GM19043 (cell line): ENCODE data around the gene SLC22A15.
"Not testable (repeated sequence)": the region's sequence is repeated elsewhere in the genome, so short reads cannot be mapped to it uniquely, and the experiment has no call there.

Experiments used
- ATAC-seq: cut with Tn5 transposase; IDR thresholded peaks from one replicate; pipeline ENCODE4 v1.9.1; 2021; ENCODE audit warnings: low read depth; ENCODE audit not compliant: unreplicated experiment

Gene SLC22A15

DNA sequence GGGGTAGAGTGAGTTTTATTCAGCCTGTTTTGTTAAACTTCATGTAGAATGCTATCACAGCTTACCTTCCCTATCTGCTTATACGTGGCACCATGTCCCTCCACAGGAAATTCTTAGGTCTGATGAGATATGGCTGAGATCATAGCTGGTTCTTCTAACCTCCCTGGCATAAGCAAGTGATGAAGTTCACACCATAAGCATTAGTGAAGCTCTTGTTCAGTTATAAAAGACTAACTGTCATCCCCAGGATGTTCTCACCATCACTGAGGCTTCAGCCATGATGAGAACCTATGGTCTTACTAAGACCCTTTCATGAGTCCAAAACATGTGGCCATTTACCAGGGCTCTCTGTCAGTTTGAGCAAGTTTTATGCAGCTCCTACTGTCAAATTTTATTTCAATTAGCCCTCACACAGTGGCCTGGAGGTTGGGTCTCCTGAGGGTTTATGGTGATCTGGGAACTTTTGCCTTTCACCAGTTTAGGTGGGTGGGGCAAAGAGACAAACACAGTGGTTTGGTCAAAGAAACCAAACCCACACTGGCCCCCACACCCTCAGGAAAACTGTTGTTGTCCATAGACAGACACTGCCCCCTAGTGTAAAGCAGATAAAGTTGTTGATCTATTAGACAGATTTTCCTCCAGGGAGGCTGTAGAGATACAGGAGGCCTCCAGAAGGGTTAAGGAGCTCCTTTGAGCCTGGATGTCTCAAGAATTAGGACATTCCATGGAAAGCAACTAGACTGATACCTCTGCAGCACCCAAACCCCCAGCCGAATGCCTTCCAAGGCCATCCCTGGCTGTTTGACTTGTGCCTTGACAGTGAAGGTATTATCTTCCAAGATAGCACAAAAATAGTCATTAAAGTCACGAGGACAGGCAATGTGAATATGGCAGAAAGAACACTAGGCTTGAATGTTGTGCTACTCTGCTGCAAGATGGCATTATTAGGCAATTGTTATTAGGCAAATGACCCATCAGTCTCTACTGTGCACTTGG lies 5.0 kb downstream of the SLC22A15 start:
- no peak for ATAC-seq

DNA sequence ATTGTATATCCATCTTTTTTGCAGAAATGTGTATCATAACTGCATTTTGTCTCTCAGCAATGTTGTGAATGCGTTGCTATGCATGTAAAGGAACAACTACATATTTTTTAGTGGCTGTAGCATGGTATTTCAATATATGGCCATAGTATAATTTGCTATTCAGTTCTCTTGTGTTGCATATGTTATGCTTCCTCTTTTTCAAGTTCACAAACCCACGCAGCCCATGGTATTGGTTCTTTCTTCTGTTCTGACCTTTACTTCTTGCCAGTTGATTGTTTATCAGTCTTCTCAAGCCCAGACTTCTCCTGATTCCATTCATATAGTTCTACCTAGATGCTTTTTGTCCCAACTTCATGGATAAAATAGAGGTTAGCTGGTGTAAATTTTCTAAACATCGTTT lies 6.1 kb downstream of the SLC22A15 start:
- no peak for ATAC-seq

DNA sequence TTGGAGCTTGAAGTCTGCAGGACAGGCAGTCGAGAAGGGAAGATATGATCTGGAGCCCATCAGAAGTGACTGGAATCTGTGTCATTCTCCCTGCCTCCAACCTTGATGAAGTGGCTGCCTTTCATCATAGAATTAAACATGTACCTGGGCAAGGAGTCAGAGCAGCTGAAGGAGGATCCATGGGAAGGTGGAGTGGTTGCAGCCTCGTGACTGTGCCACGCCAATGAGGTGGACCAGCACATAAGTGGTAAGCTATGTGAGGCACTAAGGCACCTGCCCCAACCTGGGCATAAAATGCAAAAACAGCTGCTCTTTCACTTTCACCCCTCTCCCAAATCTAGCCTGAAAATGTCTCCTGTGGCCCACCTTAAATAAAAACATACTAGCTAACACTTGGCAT lies 7.3 kb downstream of the SLC22A15 start:
- no peak for ATAC-seq

DNA sequence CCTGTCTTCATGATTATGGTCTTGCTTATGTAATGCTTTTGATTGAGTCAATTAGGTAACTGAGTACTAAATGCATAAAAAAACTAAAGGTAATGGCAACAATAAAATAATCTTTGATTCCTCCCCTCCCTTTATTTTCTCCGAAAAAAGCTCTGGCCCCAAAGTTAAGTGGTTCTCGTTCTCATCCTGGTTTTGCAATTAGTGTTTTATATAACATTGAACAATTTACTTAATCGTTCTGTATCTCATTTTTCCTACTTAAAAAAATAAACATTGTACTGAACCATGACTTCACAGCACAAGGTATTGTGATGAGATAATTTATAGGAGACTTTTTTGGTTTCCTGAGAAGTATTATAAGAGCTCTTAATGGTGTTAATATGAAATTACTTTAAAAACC lies 11.3 kb downstream of the SLC22A15 start:
- ATAC-seq = no peak

DNA sequence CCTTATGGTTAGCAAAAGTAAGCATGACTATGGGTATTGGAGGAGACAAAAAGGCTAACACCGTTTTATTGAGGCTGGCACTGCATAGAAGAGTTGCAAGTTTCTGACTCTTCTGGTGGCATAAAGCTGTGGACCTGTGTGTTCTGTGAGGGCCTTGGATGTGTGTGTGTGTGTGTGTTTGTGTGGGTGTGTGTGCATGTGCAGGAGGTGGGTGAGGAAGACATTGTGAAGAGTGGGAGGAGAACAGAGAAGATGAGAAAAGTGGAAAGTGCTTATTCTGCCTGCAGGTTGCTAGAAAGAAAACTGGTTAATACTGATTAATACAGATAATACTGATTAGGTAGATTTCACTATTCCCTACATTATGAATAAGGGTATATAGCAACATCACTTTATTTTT lies 12.6 kb downstream of the SLC22A15 start:
- no peak for ATAC-seq

DNA sequence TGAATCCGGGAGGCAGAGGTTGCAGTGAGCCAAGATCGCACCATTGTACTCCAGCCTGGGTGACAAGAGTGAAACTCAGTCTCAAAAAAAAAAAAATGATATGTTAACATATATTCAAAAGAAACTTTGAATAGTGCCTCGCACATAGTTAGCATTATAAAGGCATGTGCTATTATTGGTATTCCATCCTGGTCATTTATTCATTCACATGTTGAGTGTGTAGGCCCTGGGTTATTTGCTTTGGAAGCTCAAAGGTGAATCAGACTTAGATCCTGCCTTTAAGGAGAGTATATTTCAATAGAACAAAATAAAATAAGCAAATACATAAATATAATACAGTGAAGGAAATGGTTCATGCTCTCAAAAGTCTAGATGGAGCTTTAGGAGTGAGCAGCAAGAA lies 13.4 kb downstream of the SLC22A15 start:
- no peak for ATAC-seq

DNA sequence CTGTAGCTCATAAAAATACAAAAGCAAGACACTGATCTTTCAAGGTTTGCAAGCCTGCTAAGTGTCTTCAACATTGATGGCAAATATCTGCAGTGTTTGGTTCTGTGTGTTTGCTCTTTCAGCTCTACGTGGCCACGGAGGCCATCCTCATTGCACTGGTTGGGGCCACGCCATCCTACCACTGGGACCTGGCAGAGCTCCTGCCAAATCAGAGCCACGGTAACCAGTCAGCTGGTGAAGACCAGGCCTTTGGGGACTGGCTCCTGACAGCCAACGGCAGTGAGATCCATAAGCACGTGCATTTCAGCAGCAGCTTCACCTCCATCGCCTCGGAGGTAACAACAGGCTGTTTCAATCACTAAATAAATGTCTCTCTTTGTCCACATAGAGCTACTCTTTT lies 15.6 kb downstream of the SLC22A15 start:
- ATAC-seq = no peak

DNA sequence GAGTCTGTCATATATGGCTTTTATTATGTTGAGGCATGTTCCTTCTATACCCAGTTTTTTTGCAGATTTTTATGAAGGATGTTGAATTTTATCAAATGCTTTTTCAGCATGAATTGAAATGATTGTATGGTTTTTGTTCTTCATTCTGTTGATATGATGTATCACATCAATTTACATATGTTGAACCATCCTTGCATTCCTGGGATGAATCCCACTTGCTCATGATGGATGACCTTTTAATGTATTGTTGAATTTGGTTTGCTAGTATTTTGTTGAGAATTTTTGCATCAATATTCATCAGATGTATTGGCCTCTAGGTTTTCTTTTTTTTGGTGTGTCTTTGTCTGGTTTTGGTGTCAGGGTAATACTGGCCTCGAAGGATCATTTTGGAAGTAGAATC lies 21.6 kb downstream of the SLC22A15 start:
- not testable (repeated sequence) for ATAC-seq

DNA sequence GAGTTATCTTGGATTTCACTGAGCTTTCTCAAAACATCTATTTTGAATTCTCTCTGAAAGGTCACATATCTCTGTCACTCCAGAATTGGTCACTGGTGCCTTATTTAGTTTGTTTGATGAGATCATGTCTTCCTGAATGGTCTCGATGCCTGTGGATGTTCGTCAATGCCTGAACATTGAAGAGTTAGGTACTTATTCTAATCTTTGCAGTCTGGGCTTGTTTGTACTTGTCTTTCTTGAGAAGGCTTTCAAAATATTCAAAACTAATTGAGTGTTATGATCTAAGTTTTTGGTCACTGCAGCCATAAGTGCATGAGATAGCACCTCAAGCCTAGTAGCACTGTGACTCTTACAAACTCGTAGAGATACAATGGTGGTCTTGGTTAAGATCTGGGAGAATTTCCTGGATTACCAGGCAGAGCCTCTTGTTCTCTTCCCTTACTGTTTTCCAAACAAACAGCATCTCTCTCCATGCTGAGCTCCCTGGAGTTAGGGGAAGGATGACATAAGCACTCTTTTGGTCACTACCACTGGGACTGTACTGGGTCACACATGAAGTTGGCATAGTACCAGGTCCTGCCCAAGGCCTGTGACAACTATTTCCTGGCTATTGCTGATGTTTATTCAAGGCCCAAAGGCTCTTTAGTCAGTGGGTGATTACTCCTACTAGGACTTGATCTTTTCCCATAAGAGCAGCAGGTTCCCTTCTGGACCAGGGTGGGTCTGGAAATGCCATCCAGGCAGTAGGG lies 25.6 kb downstream of the SLC22A15 start:
- no peak for ATAC-seq

DNA sequence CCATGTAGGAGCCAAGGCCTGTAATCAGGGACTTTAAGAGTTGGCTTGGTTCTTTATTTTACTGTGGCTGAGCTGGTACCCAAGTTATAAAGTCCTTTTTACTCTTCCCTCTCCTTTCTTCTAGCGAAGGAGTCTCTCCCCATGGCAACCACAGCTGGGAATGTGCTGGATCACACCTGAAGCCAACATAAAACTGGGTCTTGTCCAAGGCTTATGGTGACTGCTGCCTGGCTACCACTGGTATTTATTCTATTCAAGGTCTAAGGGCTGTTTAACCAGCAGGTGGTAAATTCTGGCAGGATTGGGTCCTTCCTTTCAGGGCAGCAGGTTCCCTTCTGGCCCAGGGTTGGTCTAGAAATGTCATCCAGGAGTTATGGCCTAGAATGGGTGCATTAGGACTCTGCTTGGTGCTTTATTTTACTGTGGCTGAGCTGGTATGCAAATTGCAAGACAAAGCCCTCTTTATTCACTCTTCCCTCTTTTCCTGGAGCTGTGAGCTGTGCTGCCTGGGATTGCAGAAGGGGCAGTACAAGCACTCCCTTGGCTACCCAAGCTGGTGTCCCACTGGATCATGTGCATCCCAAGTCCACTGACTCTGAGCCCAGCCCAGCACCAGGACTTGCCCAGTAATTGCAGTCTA lies 26.6 kb downstream of the SLC22A15 start:
- no peak for ATAC-seq

DNA sequence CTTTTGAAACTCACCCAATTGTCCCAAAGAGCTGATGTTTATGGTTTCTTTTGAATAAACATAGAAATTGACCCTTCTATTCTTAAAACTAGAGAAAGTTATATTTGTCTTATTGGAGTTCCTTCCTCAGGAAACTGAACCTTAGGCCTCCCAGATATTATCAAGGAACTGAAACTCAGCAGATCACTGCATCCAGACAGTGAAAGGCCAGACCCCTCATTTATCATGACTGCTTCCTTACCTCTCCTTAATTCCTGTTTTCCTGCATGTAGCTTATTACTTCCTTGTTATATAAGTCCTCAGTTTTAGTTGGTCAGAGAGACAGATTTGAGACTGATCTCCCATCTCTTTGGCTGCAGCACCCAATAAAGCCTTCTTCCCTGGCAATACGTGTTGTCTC lies 27.5 kb downstream of the SLC22A15 start:
- no peak for ATAC-seq

DNA sequence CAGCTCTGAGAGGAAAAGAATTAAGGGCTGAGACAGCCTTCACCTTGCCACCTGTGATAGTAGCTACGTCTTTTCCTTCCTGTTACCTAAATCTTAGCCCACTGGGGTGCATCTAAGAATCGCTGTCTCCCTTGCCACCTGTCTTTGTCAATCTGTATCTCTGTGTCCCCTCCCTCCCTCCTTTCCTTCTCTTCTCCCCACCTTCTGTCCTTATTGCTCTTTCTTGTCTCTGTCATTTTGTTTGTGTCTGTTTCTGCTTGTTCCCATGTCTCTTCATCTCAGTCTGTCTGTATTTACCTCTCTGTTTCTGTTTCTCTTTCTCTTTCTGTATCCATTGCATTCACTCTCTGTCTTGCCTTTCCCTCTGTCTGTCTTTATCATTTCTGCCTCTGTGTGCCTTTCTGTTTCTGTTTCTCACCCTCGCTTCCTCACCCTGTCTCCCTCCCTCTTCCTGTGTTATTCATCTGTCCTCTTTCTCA lies 30.2 kb downstream of the SLC22A15 start:
- ATAC-seq = peak; percentile 89

DNA sequence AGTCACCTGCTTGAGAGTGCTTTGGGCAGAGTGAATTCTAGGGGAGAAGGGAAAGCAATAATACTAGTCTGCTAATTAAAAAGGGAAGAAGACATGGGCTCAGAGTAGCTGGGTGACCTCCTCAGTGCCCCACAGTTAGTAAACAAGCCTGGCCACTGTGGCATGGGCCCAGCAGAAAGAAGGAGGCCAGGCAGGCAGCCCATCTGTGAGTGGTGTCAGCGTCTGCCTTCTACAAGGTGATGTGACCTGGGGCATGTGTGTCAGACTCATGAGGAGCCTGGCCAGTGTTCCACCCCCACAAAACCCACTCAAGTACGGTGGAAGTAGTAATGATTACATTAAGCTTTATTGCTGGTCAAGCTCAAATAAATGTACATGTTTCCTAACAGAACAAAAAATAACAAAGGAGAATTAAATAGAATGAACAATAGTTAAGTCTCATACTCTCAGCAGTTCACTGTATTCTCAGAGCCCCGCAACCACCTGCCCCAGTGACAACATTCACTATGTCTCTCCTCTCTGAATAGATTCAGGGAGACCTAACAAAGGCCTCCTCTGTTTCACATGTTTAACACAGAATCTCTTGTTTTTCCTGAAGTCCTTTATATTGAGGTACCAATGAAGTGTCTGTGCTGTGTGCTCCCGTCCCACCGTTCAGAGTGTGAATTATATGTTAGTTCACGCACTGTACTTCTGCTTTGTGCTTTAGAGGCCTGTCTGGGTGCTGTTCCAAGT lies 32.5 kb downstream of the SLC22A15 start:
- ATAC-seq = no peak

DNA sequence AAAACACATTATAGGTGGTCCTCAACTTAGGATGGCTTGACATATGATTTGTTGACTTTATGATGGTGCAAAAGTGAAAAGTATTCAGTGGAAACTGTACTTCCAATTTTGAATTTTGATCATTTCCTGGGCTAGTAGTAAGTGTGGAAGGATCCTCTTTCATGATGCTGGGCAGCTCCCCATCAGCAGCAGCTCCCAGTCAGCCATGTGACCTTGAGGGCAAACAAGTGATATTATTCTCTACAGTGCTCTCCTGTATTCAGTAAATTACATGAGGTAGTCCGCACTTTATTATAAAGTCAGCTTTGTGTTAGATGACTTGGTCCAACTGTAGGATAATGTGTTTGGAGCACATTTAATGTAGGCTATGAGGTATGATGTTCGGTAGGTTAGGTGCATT lies 36.4 kb downstream of the SLC22A15 start:
- ATAC-seq = no peak

DNA sequence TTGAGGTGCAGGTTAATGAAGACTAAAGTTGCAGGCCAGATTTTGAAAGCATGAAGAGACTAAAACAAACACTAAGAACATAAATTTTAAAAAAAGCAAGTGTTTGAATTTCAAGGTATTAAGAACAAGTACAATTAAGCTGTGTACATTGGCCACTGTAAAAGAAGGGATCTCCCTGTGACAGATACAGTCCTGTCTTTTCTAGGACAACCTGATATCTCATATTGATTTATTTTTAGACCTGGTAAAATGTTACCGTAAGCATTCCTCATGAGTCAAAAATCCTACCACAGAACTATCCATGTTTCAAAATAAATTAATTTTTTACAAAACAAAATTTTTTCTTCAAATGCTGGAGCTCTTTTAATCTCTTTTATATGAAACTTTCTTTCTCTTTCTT lies 39.4 kb downstream of the SLC22A15 start:
- no peak for ATAC-seq

DNA sequence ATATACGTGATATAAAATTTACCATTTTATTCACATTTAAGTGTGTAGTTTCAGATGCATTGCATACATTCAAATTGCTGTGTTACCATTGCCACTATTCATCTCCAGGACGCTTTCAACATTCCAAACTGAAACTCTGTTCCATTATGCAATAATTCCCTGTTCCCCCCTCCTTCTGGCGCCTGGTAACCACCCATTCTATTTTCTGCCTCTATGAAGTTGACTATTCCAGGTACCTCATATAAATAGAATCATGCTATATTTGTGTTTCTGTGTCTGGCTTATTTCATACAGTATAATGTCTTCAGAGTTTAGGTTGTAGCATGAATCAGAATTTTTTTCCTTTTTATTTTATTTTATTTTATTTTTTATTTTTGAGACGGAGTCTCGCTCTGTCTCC lies 41.7 kb downstream of the SLC22A15 start:
- ATAC-seq = no peak

DNA sequence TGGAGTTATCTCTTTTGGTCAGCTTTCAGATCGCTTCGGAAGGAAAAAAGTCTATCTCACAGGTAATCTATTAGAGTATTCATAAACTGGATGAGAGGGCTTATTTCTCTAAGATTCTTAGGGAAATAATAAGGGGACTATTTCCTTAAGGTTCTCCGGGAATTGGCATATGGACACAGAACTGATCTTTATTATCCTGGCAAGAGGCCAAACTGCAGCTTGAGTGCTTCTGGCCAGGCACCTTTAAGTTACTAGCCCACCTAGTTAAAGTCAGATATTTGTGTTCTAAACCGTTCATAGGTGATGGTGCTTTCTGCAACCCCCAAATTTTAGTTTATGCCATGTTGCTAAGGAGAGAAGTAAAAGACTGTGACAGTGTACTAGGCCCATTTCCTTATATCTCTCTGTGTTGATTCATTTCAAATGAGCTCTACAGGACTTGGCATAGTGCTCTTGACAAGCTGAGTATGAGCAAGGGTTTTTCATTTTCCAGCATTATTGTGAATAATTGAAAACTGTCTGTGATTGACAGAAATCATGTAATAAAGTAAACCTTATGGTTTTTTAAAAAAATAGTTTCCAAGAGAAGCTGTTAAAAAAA lies 43.4 kb downstream of the SLC22A15 start:
- no peak for ATAC-seq

DNA sequence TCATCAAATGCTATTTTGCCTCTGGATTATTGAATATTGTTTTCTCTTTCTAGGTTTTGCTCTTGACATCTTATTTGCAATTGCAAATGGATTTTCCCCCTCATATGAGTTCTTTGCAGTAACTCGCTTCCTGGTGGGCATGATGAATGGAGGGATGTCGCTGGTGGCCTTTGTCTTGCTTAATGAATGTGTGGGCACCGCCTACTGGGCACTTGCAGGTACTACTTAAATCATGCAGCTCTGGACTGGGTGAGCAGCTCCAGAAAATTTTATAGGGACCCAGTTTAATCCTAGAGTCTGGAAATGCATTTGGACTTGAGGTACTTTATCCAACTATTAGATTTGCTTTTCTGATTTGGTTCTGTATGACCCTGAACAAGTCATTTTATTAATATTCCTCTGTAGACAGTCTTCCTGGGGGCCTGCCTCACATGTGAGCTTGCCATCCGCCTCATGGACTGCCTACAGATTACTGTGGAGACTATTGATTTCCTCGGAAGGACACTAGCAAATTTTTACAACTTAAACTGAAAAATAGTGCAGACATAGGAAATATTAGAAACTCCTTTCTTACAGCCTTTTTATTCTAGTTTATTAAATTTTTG lies 44.5 kb downstream of the SLC22A15 start:
- peak; percentile 71 for ATAC-seq

DNA sequence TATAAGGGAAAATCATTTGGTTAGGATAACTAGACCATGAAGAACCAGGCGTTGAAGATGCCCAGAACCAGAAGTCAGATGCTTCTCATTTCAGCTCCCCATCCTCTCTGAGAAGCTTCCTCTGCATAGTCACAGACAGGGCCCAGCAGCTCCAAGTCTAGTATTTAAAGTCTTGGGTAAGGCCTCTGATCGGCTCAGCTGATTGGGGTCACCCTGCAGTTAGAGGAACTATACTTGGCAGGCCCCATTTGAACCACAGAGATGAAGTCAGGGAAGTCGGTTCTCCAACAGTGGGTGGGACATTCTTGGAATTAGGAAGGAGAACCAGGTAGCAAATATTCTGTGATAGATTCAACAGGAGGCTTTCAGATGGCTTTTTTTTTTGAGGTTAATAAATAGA lies 48.3 kb downstream of the SLC22A15 start:
- ATAC-seq = no peak

DNA sequence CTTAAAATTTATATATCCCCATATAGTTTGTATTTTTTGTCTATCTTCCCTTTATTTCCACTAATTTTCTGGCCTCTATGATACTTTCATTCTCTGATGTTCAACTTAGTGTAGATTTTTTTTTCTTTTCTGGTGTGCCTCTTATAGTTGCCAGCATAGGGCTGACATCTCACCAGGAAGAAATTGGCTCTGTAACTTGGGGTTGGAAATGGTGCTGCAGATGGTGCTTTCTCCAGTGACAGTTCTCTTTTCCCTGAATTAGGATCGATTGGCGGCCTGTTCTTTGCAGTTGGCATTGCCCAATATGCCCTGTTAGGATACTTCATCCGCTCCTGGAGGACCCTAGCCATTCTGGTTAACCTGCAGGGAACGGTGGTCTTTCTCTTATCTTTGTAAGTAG lies 50.3 kb downstream of the SLC22A15 start:
- ATAC-seq = no peak
